Activated CD8-positive, alpha-beta memory T cell treated with anti-CD3 and anti-CD28 coated beads, Interleukin-2, amount 50 U/mL, for 48 hours (primary cell): ENCODE measurements around the gene TSTD2.

ENCODE experiments used
- DNase-seq: peaks from one replicate; pipeline ENCODE4 v3.0.0-alpha.2; 2020

Gene TSTD2

GRCh38 chr9:97632985-97633858 lies at the start of gene TSTD2, which contains the start of gene NCBP1:
TSTD2 (minus strand) TSS chr9:97633368; CDS start chr9:97627562, 5,806 bp downstream.
NCBP1 (plus strand) TSS chr9:97633821; CDS start chr9:97633882, 61 bp downstream.
- DNase-seq = peak; percentile 95

DNA sequence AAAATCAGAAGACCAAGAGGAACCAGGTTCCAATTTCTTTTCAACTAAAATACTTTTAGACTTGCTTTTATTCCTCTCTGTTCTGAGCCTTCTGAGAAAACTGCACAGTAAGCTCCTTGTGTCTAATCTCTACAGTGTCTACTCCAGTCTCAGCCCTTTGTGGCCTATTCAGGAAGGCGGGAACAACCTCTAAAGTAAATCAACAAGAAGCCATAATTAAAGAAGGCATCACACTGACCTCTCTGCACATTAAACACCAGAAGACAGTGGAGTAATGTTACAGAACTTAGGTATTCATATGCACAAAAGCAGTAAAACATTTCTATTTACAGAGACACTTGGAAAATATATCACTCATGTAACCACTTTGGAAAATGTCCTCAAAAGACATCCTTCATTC lies 49.1 kb upstream of the TSTD2 start:
- DNase-seq = no peak

- no peak for DNase-seq
Observed at GRCh38 chr9:97675655-97676054, 42.5 kb upstream of the TSTD2 start.

GRCh38 chr9:97673922-97674321 lies 40.8 kb upstream of the TSTD2 start:
- DNase-seq = no peak

GRCh38 chr9:97672403-97672802 lies 39.2 kb upstream of the TSTD2 start:
- no peak for DNase-seq

DNA sequence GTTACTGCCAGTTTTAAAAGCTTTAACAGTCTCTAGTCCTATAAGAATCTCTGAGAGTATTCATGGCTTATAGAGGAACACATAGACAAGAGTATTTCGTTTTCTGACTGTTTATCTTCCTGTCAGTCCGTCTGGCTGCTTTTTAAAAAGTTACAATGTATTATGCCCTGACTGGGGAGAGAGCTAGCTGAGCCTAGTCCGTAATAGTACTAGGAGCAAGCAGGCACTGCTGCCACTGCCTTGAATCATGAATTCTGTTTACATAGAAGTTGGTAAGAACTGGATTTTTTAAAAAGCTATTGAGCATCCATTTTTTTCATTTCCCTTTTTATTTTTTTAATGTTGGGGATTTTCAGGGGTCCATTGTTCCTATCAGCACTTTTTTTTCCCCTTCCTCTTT lies 37.4 kb upstream of the TSTD2 start:
- no peak for DNase-seq

DNA sequence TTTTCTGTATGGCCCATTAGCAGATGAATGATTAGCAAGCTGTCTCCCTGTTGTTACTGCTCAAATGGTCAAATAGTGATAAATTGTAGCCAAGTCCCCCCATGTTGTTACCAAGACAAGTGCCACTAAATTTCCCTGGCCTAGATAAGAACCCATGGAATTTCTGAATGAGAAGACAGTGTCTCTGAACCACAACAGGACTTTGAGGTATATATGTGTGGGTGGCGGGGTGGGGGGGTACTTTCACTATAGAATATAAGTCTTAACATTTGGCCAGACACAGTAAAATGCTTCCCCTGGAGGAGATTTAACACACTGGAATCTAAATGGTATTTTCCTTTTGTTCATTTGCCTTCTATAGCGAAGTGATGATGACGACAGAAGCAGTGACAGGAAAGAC lies 35.3 kb upstream of the TSTD2 start:
- DNase-seq = no peak

GRCh38 chr9:97666907-97667686 lies 33.9 kb upstream of the TSTD2 start:
- DNase-seq = no peak

DNA sequence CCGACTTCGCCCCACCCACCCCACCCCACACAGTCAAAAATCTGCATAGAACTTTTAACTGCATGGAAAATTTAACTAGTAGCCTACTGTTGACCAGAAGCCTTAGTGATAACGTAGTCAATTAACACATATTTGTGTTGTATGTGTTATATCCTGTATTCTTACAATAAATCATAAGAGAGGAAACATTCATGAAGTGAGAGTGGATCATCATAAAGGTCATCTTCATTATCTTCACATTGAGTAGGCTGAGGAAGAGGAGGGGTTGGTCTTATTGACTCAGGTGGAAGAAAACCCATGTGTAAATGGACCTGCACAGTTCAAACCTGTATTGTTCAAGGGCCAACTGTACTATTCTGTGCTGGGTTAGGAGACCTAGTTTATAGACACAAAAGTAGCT lies 32.6 kb upstream of the TSTD2 start:
- DNase-seq = no peak

DNA sequence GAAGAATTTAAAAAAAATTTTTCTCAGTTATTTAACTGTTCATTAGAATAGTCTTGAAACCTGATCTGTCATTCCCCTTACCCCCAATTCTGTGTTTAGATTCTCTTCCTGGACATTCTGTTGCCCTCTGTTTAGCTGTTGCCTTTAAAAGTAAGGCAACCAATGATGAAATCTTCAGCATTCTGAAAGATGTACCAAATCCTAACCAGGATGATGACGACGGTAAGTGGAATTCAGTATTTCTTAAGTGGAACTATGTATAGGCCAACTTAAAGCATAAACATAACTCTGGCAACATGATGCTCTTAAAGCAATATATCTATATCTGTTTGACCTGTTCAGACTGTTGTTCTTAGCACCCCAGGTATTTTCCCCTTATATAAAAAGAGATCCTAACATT lies 27.7 kb upstream of the TSTD2 start:
- no peak for DNase-seq

DNA sequence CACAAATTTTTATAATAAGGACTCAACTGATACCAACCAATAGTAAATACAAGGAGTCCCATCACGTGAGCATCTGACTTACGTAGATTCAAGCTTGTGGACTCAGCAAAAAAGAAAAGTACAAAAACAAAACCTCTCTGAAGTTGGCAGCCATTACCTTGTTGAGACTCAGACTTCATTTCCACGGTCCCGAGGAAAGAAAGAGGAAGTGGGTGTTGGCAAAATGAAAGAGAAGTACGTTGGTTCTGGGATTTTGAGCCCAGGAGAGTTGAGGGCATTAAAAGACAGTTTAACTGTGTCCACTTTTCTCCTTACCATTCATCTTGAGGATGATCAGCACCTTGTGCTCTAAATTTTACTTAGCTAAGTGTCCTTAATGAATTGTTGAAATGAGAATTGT lies 27.2 kb upstream of the TSTD2 start:
- DNase-seq = no peak

GRCh38 chr9:97659771-97660170 lies 26.6 kb upstream of the TSTD2 start:
- no peak for DNase-seq

- no peak for DNase-seq
Observed at GRCh38 chr9:97658707-97659106, 25.5 kb upstream of the TSTD2 start.

GRCh38 chr9:97651646-97652045 lies 18.5 kb upstream of the TSTD2 start:
- no peak for DNase-seq

- no peak for DNase-seq
Observed at GRCh38 chr9:97647996-97648395, 14.8 kb upstream of the TSTD2 start.

DNA sequence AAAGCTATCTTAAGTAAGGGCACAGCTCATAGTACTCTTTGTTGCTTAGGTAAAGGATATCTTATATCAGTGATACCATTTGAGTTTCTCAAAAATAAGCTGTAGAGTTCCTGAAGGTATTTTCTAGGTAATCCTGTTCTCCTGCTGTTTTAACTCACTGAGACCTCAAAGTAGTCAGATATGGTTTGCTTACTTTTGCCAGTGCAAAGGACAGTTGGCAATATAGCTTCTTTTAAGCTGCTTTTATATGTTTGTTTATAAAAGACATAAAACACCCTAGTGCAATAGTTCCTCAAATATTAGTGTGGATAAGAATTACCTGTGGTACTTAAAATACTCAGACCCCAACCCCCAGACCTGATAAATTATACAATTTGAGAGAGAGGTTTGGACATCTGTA lies 12.6 kb upstream of the TSTD2 start:
- no peak for DNase-seq

DNA sequence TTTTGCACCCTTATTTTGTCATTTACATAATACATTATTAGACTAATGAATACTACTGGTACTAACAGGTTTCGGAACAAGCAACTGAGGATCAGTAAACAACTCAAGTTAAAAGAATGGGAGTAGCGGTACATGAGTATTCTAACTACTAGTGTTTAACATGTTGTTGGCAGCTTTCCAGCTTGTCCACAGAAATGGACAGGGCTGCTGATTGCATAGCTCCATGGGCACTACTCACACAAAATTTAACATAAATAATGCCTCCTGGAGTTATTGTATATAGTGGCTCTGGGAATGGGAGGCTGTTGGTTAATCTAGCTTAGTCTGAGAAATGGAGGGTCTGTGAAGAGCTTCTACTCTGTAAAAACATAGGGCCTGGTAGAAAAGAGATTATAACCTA lies 7.2 kb upstream of the TSTD2 start:
- DNase-seq = no peak

- no peak for DNase-seq
Observed at GRCh38 chr9:97638666-97639065, 5.5 kb upstream of the TSTD2 start.

GRCh38 chr9:97636903-97637302 lies 3.7 kb upstream of the TSTD2 start:
- DNase-seq = no peak

DNA sequence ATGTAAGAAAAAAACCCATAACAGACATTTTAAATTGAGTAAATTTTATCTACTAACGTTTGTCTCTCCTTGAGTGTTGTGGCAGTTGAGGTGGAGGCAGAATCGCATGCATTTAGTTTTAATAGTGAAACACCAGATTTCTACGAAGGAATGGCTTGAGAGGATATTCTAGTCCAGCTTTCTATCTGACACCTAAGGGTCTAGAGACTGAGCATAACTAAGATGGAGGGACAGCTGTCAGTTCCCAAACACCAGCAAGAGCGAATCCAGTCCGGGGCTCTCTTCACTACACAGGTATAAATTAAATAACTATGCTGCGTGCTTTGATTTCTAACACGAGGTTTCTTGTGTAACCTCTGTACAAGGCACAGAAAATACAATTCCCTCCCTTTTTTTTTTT lies 1.9 kb upstream of the TSTD2 start:
- DNase-seq = no peak

- DNase-seq = no peak
Observed at GRCh38 chr9:97633859-97634490, 807 bp upstream of the TSTD2 start.

DNA sequence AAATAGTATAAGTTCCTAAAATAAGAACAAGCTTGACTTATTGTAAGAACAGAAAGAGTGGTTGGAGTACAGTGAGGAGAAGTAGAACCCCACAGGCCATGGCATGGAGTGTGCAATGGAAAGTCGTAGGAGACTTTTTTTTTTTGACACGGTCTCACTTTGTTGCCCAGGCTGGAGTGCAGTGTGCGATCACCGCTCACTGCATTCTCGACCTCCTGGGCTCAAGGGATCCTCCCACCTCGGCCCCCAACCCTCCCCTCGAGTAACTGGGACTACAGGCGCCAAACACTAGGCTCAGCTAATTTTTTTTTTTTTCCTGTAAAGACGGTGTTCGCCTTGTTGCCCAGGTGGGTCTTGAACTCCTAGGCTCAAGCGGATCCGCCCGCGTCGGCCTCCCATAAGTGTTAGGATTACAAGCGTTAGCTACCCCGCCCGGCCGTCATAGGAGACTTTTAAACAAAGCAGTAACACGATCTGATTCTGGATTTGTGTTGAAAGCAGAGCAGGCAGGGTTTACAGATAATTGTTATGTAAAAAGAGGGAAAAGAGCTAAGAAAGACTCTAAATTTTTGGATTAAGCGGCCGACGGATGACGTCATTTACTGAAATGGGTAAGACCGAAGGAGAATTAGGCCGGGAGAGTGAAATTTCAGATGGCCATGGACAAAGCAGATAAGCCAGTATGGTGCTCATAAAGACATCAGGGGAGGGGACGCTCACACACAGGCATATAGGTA lies 752 bp downstream of the TSTD2 start:
- DNase-seq = peak; percentile 64

DNA sequence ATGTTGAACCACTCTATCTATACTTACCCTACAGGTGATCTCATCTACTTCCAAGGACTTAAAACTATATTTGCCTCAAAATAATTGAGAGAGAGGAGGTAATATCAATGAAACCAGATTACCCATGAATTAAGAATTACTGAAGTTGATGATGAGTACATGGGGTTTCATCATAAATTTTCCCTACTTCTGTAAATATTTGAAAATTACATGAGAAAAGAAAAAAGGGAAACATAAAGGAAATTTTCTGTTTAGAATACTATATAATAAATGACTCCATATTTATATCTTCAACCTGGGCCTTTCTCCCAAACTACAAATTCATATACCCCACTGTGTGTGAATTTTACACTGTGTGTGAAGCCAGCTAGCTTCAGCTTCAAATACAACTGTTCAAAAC lies 2.6 kb downstream of the TSTD2 start:
- no peak for DNase-seq
